Retinal pigment epithelial cell (primary cell): Measurements from ENCODE around the gene QSOX1.

Experiments used
- DNase-seq: peaks from one replicate; pipeline ENCODE4 v3.0.0-alpha.2; 2010; ENCODE audit warnings: low read depth
- H3K4me3 ChIP-seq: 2 replicates; pipeline ENCODE4 v1.5.1; 2011; ENCODE audit warnings: mild to moderate bottlenecking, low read length, control low read depth, moderate library complexity
- CTCF ChIP-seq: conservative IDR thresholded peaks from 2 replicates; pipeline ENCODE4 v1.5.1; 2011; ENCODE audit warnings: low read depth, low read length, control low read depth, inconsistent platforms

The QSOX1 gene

DNA sequence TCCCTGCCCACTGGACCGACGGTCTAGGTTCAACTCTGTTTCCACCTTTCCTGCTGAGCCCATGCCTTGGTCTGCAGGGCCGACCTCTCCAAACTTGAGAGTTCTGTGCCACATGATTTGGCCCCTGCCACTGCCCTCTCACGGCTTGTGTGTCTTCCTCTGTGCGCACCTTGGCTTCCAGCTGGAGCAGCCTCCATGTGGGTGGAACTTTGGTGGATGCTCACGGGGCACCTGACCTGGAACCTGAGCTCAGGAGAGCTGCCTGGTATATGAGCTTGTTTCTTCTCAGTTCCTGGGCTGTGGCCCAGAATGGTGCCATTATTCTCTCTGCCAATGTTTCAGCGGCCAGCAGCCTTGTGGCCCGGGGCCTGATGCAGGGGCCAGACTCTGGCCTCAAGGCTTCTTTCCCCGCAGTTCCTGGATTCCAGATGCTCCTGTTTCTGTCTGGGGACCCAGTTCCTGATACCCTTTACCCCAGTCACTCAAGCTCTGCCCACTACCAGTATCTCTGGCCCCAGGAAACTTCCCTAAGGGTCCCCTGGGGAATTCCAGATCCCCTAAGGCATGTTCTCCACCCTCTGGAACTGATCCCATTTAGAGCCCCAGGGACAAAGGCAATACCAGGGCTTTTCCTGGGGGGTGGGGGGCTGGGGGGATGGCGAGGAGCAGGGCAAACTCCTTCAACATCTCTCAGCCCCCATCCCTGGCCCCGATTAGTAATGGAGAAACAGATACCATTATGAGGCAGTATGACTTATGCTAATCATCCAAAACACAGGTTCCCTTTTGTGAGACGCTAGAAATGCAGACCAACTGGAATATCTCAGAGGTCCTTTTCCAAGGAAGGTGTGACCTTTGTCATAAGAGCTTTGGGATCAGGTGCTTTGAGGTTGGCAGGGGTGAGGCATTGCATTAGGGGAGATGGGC, 11.1 kb downstream of the QSOX1 start:
- no peak for DNase-seq
- no peak overlapping the region for H3K4me3 ChIP-seq
- TF ChIP-seq CTCF = no peak

DNA sequence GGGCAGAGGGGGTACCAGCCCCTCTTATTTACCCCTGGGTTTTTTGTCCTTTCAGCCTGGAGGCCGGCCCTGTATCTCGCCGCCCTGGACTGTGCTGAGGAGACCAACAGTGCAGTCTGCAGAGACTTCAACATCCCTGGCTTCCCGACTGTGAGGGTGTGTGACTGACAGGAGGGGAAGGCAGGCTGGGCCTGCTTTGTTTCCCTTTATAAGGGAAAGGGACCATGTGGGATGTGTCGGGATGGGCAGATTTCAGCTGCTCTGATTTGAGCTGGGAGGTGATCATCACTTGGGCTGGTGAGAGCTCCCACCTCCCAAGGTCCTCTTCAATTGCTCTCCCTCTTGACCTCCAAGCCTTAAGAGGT, 11.7 kb downstream of the QSOX1 start:
- no peak for DNase-seq
- no peak for TF ChIP-seq CTCF
- no peak overlapping the region for H3K4me3 ChIP-seq

DNA sequence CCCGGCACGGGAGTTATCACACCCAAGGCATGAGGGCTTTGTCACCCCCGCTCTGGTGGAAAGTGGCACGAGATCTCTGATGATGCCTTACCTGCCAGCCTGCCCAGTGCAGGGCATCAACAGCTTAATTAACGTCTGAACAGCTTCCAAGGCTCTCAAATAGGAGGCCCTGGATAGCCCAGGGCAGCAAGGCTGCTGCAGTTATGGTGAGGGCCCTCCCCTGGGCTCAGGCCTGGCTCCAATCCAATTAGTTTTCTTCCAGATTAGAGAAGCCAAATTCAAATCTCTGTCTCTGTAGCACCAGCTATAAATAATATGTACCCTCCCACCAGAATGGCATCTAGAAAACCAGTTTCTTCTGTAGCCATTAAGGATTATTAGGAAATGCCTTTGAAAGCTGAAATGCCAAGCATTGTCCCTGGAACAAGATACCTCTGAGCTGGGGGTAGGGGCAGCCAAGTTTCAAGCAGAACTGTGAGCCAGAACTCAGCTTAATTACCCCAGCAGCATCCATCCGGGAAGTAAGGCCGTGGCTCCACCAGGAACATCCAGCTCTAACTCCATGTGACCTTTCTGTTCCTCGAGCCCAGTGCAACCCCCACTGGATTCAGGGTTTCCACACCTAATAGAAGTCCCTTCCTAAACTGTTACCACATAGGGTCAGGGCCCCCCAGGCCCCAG, 12.5 kb downstream of the QSOX1 start:
- no peak overlapping the region for H3K4me3 ChIP-seq
- TF ChIP-seq CTCF = no peak
- DNase-seq = peak; percentile 69

- no peak overlapping the region for H3K4me3 ChIP-seq
- DNase-seq = no peak
- no peak for TF ChIP-seq CTCF
Measured at GRCh38 chr1:180167721-180168467, 13.2 kb downstream of the QSOX1 start.

- peak; percentile 82 for TF ChIP-seq CTCF
- DNase-seq = no peak
- H3K4me3 ChIP-seq = no peak overlapping the region
Measured at GRCh38 chr1:180168786-180169639, 14.3 kb downstream of the QSOX1 start.

GRCh38 chr1:180169640-180170195, 15.0 kb downstream of the QSOX1 start:
- TF ChIP-seq CTCF = no peak
- no peak for DNase-seq
- no peak overlapping the region for H3K4me3 ChIP-seq
